Chondrocyte (in vitro differentiated cells): ENCODE measurements around the gene CHST1. TPM values are rescaled to one million over a fixed set of nuclear protein-coding genes. Genes with fewer than 3 reads are reported as not detected.

Source experiments
- DNase-seq: peaks from one replicate; pipeline ENCODE4 v3.0.0; 2021; ENCODE audit warnings: mixed read lengths, low spot score
- H3K27ac Mint-ChIP-seq: one replicate; pipeline ENCODE4 v1.8.0; 2021; ENCODE audit warnings: mild to moderate bottlenecking, moderate library complexity, mixed read lengths; ENCODE audit not compliant: unreplicated experiment
- H3K27me3 Mint-ChIP-seq: 2 replicates; pipeline ENCODE4 v1.8.0; 2021; ENCODE audit warnings: low read depth, mixed read lengths
- H3K36me3 Mint-ChIP-seq: 2 replicates; pipeline ENCODE4 v1.8.0; 2021; ENCODE audit warnings: low read depth, mixed read lengths
- H3K4me1 Mint-ChIP-seq: 2 replicates; pipeline ENCODE4 v1.8.0; 2021; ENCODE audit warnings: low read depth, mild to moderate bottlenecking, mixed read lengths
- H3K4me3 Mint-ChIP-seq: one replicate; pipeline ENCODE4 v1.8.0; 2021; ENCODE audit warnings: mild to moderate bottlenecking, moderate library complexity, mixed read lengths; ENCODE audit not compliant: unreplicated experiment
- H3K9me3 Mint-ChIP-seq: 2 replicates; pipeline ENCODE4 v1.8.0; 2021; ENCODE audit warnings: low read depth, mixed read lengths
- CTCF ChIP-seq: fragments of 200-600 bp; sonication (generic); IDR thresholded peaks from 2 replicates; pipeline ENCODE4 v1.5.0; 2021; ENCODE audit warnings: antibody characterized with exemption, mild to moderate bottlenecking, moderate library complexity
- total RNA-seq: library from RNA; stranded (reverse); gene quantifications from 3 replicates; pipeline ENCODE4 v1.2.1, GENCODE V29; 2021

Gene CHST1
- total RNA-seq, 1 donor from 2014 or later: 13.6 TPM

- no peak for TF ChIP-seq CTCF
- Mint-ChIP-seq H3K9me3 (no peaks in the 10 kb centered on the region), H3K27ac (no peak overlapping the region), H3K36me3 (no peaks in the 10 kb centered on the region), H3K4me3 (no peak overlapping the region), H3K27me3 (peaks cover 55% of the 10 kb centered on the region), H3K4me1 (no peaks in the 10 kb centered on the region)
- no peak for DNase-seq
These were observed 57.4 kb downstream of the CHST1 start for GRCh38 chr11:45607995-45608394.

- no peak for TF ChIP-seq CTCF
- Mint-ChIP-seq H3K27me3 (peaks cover 52% of the 10 kb centered on the region), H3K36me3 (no peaks in the 10 kb centered on the region), H3K27ac (no peak overlapping the region), H3K4me1 (no peaks in the 10 kb centered on the region), H3K9me3 (peaks cover 2% of the 10 kb centered on the region), H3K4me3 (no peak overlapping the region)
- peak; percentile 50 for DNase-seq
These were observed 58.7 kb downstream of the CHST1 start for GRCh38 chr11:45606514-45607281.

GRCh38 chr11:45605051-45605450 lies 60.4 kb downstream of the CHST1 start:
- Mint-ChIP-seq H3K4me3 (no peak overlapping the region), H3K4me1 (no peaks in the 10 kb centered on the region), H3K36me3 (no peaks in the 10 kb centered on the region), H3K27me3 (peaks cover 51% of the 10 kb centered on the region), H3K9me3 (peaks cover 6% of the 10 kb centered on the region), H3K27ac (no peak overlapping the region)
- no peak for DNase-seq
- no peak for TF ChIP-seq CTCF

- no peaks in the 10 kb centered on the region for H3K36me3 Mint-ChIP-seq
- H3K27ac Mint-ChIP-seq: no peak overlapping the region
- no peak for DNase-seq
- no peaks in the 10 kb centered on the region for H3K4me1 Mint-ChIP-seq
- no peak overlapping the region for H3K4me3 Mint-ChIP-seq
- H3K27me3 Mint-ChIP-seq: peaks cover 51% of the 10 kb centered on the region
- no peak for TF ChIP-seq CTCF
- peaks cover 6% of the 10 kb centered on the region for H3K9me3 Mint-ChIP-seq
These were observed 61.3 kb downstream of the CHST1 start for GRCh38 chr11:45603946-45604682.

GRCh38 chr11:45599161-45599943 lies 66.1 kb downstream of the CHST1 start:
- H3K27ac Mint-ChIP-seq: no peak overlapping the region
- H3K4me1 Mint-ChIP-seq: no peaks in the 10 kb centered on the region
- no peak for TF ChIP-seq CTCF
- no peak for DNase-seq
- no peaks in the 10 kb centered on the region for H3K36me3 Mint-ChIP-seq
- no peak overlapping the region for H3K4me3 Mint-ChIP-seq
- peaks cover 63% of the 10 kb centered on the region for H3K27me3 Mint-ChIP-seq
- H3K9me3 Mint-ChIP-seq: peaks cover 6% of the 10 kb centered on the region
